ENCODE measurements around the gene TEX29.

- TF ChIP-seq EZH2phosphoT487 (conservative IDR thresholded peaks at IDR 0.05; ENCODE audit: low read length) (no peak), CTCF (IDR thresholded peaks at IDR 0.05; ENCODE audit: insufficient read depth, low read length, poor library complexity, severe bottlenecking) (no peak)
Measured at GRCh38 chr13:111389621-111390521, 69.4 kb downstream of the TEX29 start.

Measured in SU-DHL-6 (cell line).